Panc1 (cell line): ENCODE measurements around the gene TRIP10.

Experiments
- POLR2AphosphoS5 ChIP-seq: IDR thresholded peaks from 2 replicates; pipeline ENCODE4 v1.6.1; 2012; ENCODE audit warnings: mild to moderate bottlenecking, low read depth, low read length, moderate library complexity
- TCF7L2 ChIP-seq: IDR thresholded peaks from 2 replicates; pipeline ENCODE4 v1.6.1; 2011; ENCODE audit warnings: mild to moderate bottlenecking, low read depth, low read length, inconsistent platforms
- TF ChIP-seq, protein P1 (sequence below): fragments of 450-650 bp; IDR thresholded peaks from 2 replicates; pipeline ENCODE4 v1.5.1; 2017; ENCODE audit warnings: mild to moderate bottlenecking

DNA sequence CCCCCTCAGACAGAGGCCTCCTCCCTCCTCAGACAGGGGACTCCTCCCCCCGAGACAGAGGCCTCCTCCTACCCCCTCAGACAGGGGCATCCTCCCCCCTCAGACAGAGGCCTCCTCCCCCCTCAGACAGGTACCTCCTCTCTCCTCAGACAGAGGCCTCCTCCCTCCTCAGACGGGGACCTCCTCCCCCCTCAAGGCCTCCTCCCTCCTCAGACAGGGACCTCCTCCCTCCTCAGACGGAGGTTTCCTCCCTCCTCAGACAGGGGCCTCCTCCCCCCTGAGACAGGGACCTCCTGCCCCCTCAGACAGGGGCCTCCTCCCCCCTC is 32.9 kb upstream of the TRIP10 start:
- TF ChIP-seq, protein P1, sequence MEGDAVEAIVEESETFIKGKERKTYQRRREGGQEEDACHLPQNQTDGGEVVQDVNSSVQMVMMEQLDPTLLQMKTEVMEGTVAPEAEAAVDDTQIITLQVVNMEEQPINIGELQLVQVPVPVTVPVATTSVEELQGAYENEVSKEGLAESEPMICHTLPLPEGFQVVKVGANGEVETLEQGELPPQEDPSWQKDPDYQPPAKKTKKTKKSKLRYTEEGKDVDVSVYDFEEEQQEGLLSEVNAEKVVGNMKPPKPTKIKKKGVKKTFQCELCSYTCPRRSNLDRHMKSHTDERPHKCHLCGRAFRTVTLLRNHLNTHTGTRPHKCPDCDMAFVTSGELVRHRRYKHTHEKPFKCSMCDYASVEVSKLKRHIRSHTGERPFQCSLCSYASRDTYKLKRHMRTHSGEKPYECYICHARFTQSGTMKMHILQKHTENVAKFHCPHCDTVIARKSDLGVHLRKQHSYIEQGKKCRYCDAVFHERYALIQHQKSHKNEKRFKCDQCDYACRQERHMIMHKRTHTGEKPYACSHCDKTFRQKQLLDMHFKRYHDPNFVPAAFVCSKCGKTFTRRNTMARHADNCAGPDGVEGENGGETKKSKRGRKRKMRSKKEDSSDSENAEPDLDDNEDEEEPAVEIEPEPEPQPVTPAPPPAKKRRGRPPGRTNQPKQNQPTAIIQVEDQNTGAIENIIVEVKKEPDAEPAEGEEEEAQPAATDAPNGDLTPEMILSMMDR = no peak
- TF ChIP-seq POLR2AphosphoS5 (no peak), TCF7L2 (no peak)
